Astrocyte of the spinal cord (primary cell): Measurements from ENCODE around the gene SOAT2.

Experiments used
- DNase-seq: peaks from one replicate; pipeline ENCODE4 v3.0.0; 2011; ENCODE audit warnings: low read depth, low spot score
- H3K4me3 ChIP-seq: 2 replicates; pipeline ENCODE4 v1.5.1; 2011; ENCODE audit warnings: low read depth, mild to moderate bottlenecking, low read length, moderate library complexity
- in situ Hi-C: cut with HindIII; loops from 2 replicates; pipeline ENCODE4 v1.10.0; 2017; ENCODE audit warnings: low sequenced_read_pairs
- TF ChIP-seq, protein P1 (sequence below): IDR thresholded peaks from 2 replicates; pipeline ENCODE4 v1.5.1; 2012; ENCODE audit warnings: low read depth, mild to moderate bottlenecking, low read length, inconsistent platforms

Gene SOAT2

DNA sequence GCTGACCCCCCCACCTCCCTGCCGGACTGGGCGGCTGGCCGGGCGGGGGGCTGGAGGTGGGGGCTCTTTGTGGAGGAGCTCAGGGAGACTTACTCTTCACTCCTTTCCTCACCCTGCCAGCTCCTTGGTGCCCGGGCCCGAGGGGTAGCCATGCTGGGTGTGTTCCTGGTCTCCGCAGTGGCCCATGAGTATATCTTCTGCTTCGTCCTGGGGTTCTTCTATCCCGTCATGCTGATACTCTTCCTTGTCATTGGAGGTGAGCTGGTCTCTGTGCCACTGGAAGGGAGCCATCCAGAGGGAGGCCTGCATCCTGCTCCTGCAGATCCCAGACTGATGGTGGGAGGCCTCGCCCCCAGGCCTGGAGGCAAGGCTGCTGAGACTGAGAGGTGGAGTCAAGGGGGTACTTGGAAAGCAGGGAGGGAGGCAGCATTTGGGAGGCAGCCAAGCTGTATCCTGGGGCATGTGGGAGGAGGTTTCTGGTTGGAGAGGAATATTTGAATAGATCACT lies 19.7 kb downstream of the SOAT2 start:
- in situ Hi-C loops: no loop called here
- H3K4me3 ChIP-seq: no peak overlapping the region
- TF ChIP-seq, protein P1, sequence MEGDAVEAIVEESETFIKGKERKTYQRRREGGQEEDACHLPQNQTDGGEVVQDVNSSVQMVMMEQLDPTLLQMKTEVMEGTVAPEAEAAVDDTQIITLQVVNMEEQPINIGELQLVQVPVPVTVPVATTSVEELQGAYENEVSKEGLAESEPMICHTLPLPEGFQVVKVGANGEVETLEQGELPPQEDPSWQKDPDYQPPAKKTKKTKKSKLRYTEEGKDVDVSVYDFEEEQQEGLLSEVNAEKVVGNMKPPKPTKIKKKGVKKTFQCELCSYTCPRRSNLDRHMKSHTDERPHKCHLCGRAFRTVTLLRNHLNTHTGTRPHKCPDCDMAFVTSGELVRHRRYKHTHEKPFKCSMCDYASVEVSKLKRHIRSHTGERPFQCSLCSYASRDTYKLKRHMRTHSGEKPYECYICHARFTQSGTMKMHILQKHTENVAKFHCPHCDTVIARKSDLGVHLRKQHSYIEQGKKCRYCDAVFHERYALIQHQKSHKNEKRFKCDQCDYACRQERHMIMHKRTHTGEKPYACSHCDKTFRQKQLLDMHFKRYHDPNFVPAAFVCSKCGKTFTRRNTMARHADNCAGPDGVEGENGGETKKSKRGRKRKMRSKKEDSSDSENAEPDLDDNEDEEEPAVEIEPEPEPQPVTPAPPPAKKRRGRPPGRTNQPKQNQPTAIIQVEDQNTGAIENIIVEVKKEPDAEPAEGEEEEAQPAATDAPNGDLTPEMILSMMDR: no peak
- DNase-seq: no peak

DNA sequence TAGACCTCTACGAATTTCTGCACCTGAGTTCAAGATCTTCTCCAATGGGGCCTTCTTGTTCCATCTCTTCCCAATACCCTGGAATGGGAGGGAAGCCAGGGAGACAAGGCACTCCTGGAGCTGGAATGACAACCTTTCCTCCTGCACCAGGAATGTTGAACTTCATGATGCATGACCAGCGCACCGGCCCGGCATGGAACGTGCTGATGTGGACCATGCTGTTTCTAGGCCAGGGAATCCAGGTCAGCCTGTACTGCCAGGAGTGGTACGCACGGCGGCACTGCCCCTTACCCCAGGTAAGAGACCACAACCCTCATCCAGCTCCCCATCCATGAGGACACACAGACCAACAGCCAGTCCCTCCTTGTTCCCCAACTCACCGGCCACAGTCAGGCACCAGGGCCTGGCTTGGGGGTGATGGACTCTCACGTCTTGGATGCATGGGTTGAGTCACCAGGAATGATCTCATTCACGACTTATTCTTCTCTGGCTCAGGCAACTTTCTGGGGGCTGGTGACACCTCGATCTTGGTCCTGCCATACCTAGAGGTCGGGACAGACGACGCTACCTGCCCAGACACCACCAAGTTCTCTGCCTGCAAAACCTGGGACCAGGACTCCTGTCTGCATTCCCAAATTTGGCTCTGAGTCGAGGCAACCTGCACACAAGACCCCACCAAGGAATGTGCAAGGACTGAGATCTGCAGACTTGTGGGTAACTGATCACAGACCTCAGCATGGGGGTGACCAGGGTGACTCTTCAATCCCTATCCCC lies 20.5 kb downstream of the SOAT2 start:
- H3K4me3 ChIP-seq: no peak overlapping the region
- in situ Hi-C loops: no loop called here
- TF ChIP-seq, protein P1: no peak
- peak; percentile 4 for DNase-seq

DNA sequence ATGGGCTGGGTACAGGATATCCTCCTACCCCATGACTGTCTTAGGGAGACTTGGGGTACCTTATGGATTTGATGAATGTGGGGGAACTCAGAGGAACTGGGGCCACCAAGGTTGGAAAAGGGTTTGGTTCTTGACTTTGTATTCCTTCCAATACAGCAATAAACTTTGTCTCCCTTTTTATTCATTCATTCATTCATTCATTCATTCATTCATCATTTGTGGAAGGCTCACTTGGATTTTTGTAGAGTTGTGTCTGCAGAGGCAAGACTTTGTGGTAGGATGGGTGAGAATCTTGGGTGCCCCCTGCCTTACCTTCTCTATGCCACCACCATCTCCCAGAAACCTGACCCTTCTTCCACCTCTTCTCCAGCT lies 21.1 kb downstream of the SOAT2 start:
- TF ChIP-seq, protein P1: no peak
- in situ Hi-C loops: no loop called here
- DNase-seq: no peak
- no peak overlapping the region for H3K4me3 ChIP-seq

DNA sequence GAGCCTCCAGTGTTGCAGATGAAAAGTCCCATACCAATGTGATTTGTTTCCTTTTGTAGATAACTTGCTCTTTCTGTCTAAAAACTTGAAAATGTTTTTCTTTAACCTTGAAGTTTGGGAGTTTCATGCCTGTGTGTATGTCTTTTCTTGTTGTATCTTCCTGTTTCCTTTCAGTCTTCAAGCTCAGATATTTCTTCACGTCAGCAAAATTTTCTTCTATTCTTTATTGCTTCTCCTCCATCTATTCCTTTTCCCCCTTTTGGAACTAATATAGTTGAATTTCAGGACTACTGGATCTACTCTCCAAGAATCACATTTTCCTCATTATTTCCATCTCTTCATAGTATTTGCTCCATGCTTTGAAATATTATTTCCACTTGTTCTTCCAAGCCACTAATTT lies 23.9 kb downstream of the SOAT2 start:
- DNase-seq: no peak
- no peak overlapping the region for H3K4me3 ChIP-seq
- in situ Hi-C loops: no loop called here

DNA sequence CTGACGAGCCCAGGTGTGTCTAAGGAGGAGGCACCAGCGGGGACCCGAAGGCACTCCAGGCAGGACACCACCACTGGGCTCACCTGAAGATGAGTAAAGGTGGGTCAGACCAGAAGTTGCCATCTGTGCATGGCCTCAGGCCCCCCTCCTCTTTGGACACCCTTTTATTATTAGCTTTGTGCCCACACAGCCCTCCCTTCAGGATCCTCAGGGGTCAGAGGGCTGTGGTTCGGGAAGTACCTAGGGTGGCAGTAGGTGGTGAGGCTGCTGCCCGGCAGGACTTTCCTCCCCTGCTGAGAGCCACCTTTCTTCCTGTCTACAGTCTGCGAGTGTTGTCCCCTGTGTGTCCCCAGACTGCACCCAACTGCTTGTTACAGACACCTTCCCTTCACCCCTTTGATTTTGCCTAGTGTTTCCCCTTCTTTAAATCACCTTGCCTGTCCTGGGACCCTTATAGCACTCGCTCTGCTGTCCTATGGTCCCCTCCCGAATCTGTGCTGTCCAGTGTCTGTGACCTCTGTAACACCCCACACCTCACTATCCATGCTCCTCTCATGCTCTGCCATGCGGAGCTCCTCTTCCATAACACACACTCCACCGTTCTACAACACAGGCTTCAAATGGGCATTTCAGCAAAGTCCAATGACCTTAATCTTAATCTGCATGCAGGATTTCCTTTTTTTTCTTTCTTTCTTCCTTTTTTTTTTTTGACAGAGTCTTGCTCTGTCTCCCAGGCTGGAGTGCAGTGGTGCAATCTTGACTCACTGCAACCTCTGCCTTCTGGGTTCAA lies 25.7 kb downstream of the SOAT2 start:
- no peak overlapping the region for H3K4me3 ChIP-seq
- DNase-seq: no peak
- TF ChIP-seq, protein P1: no peak
- in situ Hi-C loops: no loop called here

More for the DNA sequence above, 23.9 kb downstream of the SOAT2 start:
- TF ChIP-seq, protein P1: no peak

DNA sequence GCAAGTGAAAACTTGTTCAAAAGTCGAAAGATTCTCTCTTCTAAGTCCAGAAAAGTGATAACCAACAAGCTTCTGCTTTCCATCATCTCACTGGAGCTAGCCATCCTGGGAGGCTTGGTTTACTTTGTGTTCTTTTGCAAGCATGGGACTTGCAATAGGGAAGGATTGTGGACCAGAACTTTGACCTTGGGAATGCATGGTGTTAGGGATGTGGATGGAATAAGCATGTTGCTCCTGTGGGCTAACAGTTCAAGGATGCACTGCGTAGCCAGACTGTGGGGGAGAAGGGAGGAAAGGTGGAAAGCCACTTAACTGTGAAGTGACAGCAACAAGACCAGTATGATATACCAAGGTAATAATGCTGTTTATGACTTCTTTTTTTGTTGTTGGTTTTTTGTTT lies 28.6 kb downstream of the SOAT2 start:
- no peak overlapping the region for H3K4me3 ChIP-seq
- TF ChIP-seq, protein P1: no peak
- in situ Hi-C loops: no loop called here
- no peak for DNase-seq
